ENCODE results near the gene GRIK1.

DNA sequence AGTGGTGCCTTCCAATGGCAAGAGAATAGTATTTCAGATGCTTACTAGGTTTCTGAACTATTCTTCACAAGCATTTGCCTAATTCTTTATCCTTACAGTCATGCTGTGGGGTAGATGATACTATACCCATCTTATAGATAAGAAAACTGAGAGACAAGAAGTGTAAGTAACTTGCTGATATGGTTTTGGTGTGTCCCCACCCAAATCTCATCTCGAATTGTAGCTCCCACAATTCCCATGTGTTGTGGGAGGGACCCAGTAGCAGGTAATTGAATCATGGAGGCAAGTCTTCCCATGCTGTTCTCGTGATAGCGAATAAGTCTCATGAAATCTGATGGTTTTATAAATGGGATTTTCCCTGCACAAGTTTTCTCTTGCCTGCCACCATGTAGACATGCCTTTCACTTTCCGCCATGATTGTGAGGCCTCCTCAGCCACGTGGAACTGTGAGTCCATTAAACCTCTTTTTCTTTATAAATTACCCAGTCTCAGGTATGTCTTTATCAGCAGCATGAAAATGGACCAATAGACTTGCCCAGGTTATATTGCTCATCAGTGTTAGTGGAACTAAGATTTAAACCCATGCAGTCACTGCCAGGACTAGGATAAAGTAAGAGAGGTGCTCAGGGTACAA lies 298.7 kb downstream of the GRIK1 start:
- TF ChIP-seq, protein P1, sequence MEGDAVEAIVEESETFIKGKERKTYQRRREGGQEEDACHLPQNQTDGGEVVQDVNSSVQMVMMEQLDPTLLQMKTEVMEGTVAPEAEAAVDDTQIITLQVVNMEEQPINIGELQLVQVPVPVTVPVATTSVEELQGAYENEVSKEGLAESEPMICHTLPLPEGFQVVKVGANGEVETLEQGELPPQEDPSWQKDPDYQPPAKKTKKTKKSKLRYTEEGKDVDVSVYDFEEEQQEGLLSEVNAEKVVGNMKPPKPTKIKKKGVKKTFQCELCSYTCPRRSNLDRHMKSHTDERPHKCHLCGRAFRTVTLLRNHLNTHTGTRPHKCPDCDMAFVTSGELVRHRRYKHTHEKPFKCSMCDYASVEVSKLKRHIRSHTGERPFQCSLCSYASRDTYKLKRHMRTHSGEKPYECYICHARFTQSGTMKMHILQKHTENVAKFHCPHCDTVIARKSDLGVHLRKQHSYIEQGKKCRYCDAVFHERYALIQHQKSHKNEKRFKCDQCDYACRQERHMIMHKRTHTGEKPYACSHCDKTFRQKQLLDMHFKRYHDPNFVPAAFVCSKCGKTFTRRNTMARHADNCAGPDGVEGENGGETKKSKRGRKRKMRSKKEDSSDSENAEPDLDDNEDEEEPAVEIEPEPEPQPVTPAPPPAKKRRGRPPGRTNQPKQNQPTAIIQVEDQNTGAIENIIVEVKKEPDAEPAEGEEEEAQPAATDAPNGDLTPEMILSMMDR (IDR thresholded peaks at IDR 0.05): no peak
- TF ChIP-seq POLR2A (IDR thresholded peaks at IDR 0.05): no peak

All from Peyer's patch (tissue), 4 donors.